ENCODE measurements around the gene PGK2.

Gene PGK2

GRCh38 chr6:49815166-49815565 lies 28.1 kb upstream of the PGK2 start:
- Histone ChIP-seq H3K4ac (ENCODE audit: low read depth, low read length) (no peak overlapping the region), H3K79me1 (ENCODE audit: low read length) (no peaks in the 10 kb centered on the region), H3K4me2 (ENCODE audit: low read length) (no peak overlapping the region), H3K79me2 (ENCODE audit: control insufficient read depth, insufficient read depth, low read length, poor library complexity) (no peaks in the 10 kb centered on the region), H3K18ac (ENCODE audit: low read length) (no peak overlapping the region), H4K91ac (ENCODE audit: low read depth, low read length) (no peak overlapping the region), H4K8ac (ENCODE audit: low read depth, low read length) (no peak overlapping the region), H3K14ac (ENCODE audit: low read length) (no peak overlapping the region), H3K4me3 (ENCODE audit: low read depth, low read length) (no peak overlapping the region), H3K27me3 (ENCODE audit: insufficient read depth, low read length) (no peaks in the 10 kb centered on the region), H3K9me3 (ENCODE audit: insufficient read depth, low read depth, low read length) (no peaks in the 10 kb centered on the region), H3K9ac (ENCODE audit: low read length) (no peak overlapping the region), H2BK5ac (ENCODE audit: low read depth, low read length, poor library complexity) (no peak overlapping the region), H2BK120ac (ENCODE audit: insufficient read depth, low read length, poor library complexity) (no peak overlapping the region), H2AFZ (ENCODE audit: insufficient read depth, low read length, poor library complexity) (no peak overlapping the region), H3K4me1 (ENCODE audit: control insufficient read depth in 1 of 2, insufficient read depth in 2 of 2, low read length in 2 of 2) (no peaks in the 10 kb centered on the region), H4K12ac (ENCODE audit: low read depth, low read length) (no peak overlapping the region), H3K36me3 (ENCODE audit: control insufficient read depth in 1 of 2, insufficient read depth in 2 of 2, low read length in 2 of 2) (no peaks in the 10 kb centered on the region), H2BK12ac (ENCODE audit: low read length) (no peak overlapping the region), H3K23ac (ENCODE audit: low read length) (no peak overlapping the region), H3K27ac (ENCODE audit: low read depth, low read length) (no peak overlapping the region), H2AK5ac (ENCODE audit: low read length) (no peak overlapping the region)
- WGBS (ENCODE audit: extremely low coverage, insufficient coverage, insufficient read length), result no CpG with 5 or more reads among the region's 2 CpGs
- no peak for DNase-seq

- Histone ChIP-seq H3K27me3 (ENCODE audit: insufficient read depth, low read length) (no peaks in the 10 kb centered on the region), H3K18ac (ENCODE audit: low read length) (no peak overlapping the region), H2BK120ac (ENCODE audit: insufficient read depth, low read length, poor library complexity) (no peak overlapping the region), H3K4me3 (ENCODE audit: low read depth, low read length) (no peak overlapping the region), H2BK12ac (ENCODE audit: low read length) (no peak overlapping the region), H2AK5ac (ENCODE audit: low read length) (no peak overlapping the region), H4K91ac (ENCODE audit: low read depth, low read length) (no peak overlapping the region), H3K79me1 (ENCODE audit: low read length) (no peaks in the 10 kb centered on the region), H2BK5ac (ENCODE audit: low read depth, low read length, poor library complexity) (no peak overlapping the region), H3K4ac (ENCODE audit: low read depth, low read length) (no peak overlapping the region), H4K8ac (ENCODE audit: low read depth, low read length) (no peak overlapping the region), H3K27ac (ENCODE audit: low read depth, low read length) (no peak overlapping the region), H3K23ac (ENCODE audit: low read length) (no peak overlapping the region), H3K9me3 (ENCODE audit: insufficient read depth, low read depth, low read length) (no peaks in the 10 kb centered on the region), H3K4me2 (ENCODE audit: low read length) (no peak overlapping the region), H3K36me3 (ENCODE audit: control insufficient read depth in 1 of 2, insufficient read depth in 2 of 2, low read length in 2 of 2) (no peaks in the 10 kb centered on the region), H3K9ac (ENCODE audit: low read length) (no peak overlapping the region), H2AFZ (ENCODE audit: insufficient read depth, low read length, poor library complexity) (no peak overlapping the region), H3K14ac (ENCODE audit: low read length) (no peak overlapping the region), H3K4me1 (ENCODE audit: control insufficient read depth in 1 of 2, insufficient read depth in 2 of 2, low read length in 2 of 2) (no peaks in the 10 kb centered on the region), H3K79me2 (ENCODE audit: control insufficient read depth, insufficient read depth, low read length, poor library complexity) (no peaks in the 10 kb centered on the region), H4K12ac (ENCODE audit: low read depth, low read length) (no peak overlapping the region)
- no peak for DNase-seq
- WGBS (ENCODE audit: extremely low coverage, insufficient coverage, insufficient read length), result no CpG with 5 or more reads among the region's 2 CpGs
Observed at GRCh38 chr6:49813248-49813647, 26.2 kb upstream of the PGK2 start.

- H3K27me3 ChIP-seq (ENCODE audit: insufficient read depth, low read length), result no peaks in the 10 kb centered on the region
- H3K79me2 ChIP-seq (ENCODE audit: control insufficient read depth, insufficient read depth, low read length, poor library complexity), result no peaks in the 10 kb centered on the region
- no peak overlapping the region for H3K14ac ChIP-seq (ENCODE audit: low read length)
- no peak overlapping the region for H3K23ac ChIP-seq (ENCODE audit: low read length)
- H3K18ac ChIP-seq (ENCODE audit: low read length), result no peak overlapping the region
- no peak overlapping the region for H3K27ac ChIP-seq (ENCODE audit: low read depth, low read length)
- H2AFZ ChIP-seq (ENCODE audit: insufficient read depth, low read length, poor library complexity), result no peak overlapping the region
- H3K4me2 ChIP-seq (ENCODE audit: low read length), result no peak overlapping the region
- no peak overlapping the region for H2BK12ac ChIP-seq (ENCODE audit: low read length)
- no peak overlapping the region for H4K91ac ChIP-seq (ENCODE audit: low read depth, low read length)
- no peaks in the 10 kb centered on the region for H3K36me3 ChIP-seq (ENCODE audit: control insufficient read depth in 1 of 2, insufficient read depth in 2 of 2, low read length in 2 of 2)
- no peak for DNase-seq
- no peak overlapping the region for H2BK5ac ChIP-seq (ENCODE audit: low read depth, low read length, poor library complexity)
- H3K79me1 ChIP-seq (ENCODE audit: low read length), result no peaks in the 10 kb centered on the region
- no peaks in the 10 kb centered on the region for H3K4me1 ChIP-seq (ENCODE audit: control insufficient read depth in 1 of 2, insufficient read depth in 2 of 2, low read length in 2 of 2)
- H3K4ac ChIP-seq (ENCODE audit: low read depth, low read length), result no peak overlapping the region
- no peak overlapping the region for H3K4me3 ChIP-seq (ENCODE audit: low read depth, low read length)
- no peak overlapping the region for H4K12ac ChIP-seq (ENCODE audit: low read depth, low read length)
- no peak overlapping the region for H4K8ac ChIP-seq (ENCODE audit: low read depth, low read length)
- WGBS (ENCODE audit: extremely low coverage, insufficient coverage, insufficient read length), result no CpG with 5 or more reads among the region's 4 CpGs
- H3K9me3 ChIP-seq (ENCODE audit: insufficient read depth, low read depth, low read length), result no peaks in the 10 kb centered on the region
- no peak overlapping the region for H3K9ac ChIP-seq (ENCODE audit: low read length)
- no peak overlapping the region for H2AK5ac ChIP-seq (ENCODE audit: low read length)
- H2BK120ac ChIP-seq (ENCODE audit: insufficient read depth, low read length, poor library complexity), result no peak overlapping the region
Observed at GRCh38 chr6:49806145-49806544, 19.1 kb upstream of the PGK2 start.

- H4K8ac ChIP-seq (ENCODE audit: low read depth, low read length), result no peak overlapping the region
- no peak overlapping the region for H3K18ac ChIP-seq (ENCODE audit: low read length)
- no peak overlapping the region for H3K23ac ChIP-seq (ENCODE audit: low read length)
- no peak overlapping the region for H2BK12ac ChIP-seq (ENCODE audit: low read length)
- H2BK120ac ChIP-seq (ENCODE audit: insufficient read depth, low read length, poor library complexity), result no peak overlapping the region
- H3K14ac ChIP-seq (ENCODE audit: low read length), result no peak overlapping the region
- H3K27ac ChIP-seq (ENCODE audit: low read depth, low read length), result no peak overlapping the region
- H3K9me3 ChIP-seq (ENCODE audit: insufficient read depth, low read depth, low read length), result no peaks in the 10 kb centered on the region
- DNase-seq, result no peak
- no peak overlapping the region for H3K4ac ChIP-seq (ENCODE audit: low read depth, low read length)
- no peaks in the 10 kb centered on the region for H3K36me3 ChIP-seq (ENCODE audit: control insufficient read depth in 1 of 2, insufficient read depth in 2 of 2, low read length in 2 of 2)
- no peak overlapping the region for H2AFZ ChIP-seq (ENCODE audit: insufficient read depth, low read length, poor library complexity)
- H3K4me1 ChIP-seq (ENCODE audit: control insufficient read depth in 1 of 2, insufficient read depth in 2 of 2, low read length in 2 of 2), result no peaks in the 10 kb centered on the region
- no peak overlapping the region for H3K4me2 ChIP-seq (ENCODE audit: low read length)
- H3K27me3 ChIP-seq (ENCODE audit: insufficient read depth, low read length), result no peaks in the 10 kb centered on the region
- no peak overlapping the region for H2AK5ac ChIP-seq (ENCODE audit: low read length)
- no peak overlapping the region for H2BK5ac ChIP-seq (ENCODE audit: low read depth, low read length, poor library complexity)
- no peak overlapping the region for H3K4me3 ChIP-seq (ENCODE audit: low read depth, low read length)
- no peaks in the 10 kb centered on the region for H3K79me1 ChIP-seq (ENCODE audit: low read length)
- no CpG with 5 or more reads among the region's 3 CpGs for WGBS (ENCODE audit: extremely low coverage, insufficient coverage, insufficient read length)
- no peak overlapping the region for H3K9ac ChIP-seq (ENCODE audit: low read length)
- no peak overlapping the region for H4K12ac ChIP-seq (ENCODE audit: low read depth, low read length)
- H4K91ac ChIP-seq (ENCODE audit: low read depth, low read length), result no peak overlapping the region
- no peaks in the 10 kb centered on the region for H3K79me2 ChIP-seq (ENCODE audit: control insufficient read depth, insufficient read depth, low read length, poor library complexity)
Observed at GRCh38 chr6:49805246-49805645, 18.2 kb upstream of the PGK2 start.
